ENCODE results near the gene NPTX2.

DNA sequence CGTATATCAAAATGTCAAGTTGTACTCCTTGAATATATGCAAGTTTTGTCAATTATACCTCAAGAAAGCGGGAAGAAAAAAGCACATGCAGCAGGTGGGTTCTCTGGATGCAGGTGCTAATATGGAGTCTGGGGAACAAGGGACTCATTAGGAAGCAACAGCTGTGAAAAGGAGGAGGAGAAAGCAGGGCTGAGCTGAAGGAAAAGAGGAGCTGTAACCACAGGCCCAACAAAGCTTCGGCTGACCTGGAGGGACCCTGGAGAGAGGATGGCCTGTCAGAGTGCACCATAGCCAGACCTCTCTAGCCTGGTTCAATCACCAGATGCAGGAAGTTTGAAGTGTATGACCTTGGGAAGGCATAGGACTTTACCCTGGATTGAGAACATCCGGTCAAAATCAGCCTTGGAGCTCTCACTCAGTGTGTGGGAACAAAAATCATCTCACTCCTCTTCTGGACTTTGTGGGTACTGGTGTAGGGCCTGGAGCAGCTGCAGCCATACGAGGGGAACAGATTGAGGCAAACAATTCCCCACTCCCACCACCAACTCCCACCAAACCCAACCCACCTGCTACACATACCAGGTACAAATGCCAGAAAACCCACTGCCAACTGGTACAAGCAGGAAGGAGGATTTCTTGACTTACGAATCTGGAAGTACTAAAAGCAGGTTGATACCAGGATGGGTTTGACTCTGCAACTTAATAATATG, 36.7 kb downstream of the NPTX2 start:
- TF ChIP-seq, protein P1, sequence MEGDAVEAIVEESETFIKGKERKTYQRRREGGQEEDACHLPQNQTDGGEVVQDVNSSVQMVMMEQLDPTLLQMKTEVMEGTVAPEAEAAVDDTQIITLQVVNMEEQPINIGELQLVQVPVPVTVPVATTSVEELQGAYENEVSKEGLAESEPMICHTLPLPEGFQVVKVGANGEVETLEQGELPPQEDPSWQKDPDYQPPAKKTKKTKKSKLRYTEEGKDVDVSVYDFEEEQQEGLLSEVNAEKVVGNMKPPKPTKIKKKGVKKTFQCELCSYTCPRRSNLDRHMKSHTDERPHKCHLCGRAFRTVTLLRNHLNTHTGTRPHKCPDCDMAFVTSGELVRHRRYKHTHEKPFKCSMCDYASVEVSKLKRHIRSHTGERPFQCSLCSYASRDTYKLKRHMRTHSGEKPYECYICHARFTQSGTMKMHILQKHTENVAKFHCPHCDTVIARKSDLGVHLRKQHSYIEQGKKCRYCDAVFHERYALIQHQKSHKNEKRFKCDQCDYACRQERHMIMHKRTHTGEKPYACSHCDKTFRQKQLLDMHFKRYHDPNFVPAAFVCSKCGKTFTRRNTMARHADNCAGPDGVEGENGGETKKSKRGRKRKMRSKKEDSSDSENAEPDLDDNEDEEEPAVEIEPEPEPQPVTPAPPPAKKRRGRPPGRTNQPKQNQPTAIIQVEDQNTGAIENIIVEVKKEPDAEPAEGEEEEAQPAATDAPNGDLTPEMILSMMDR (IDR thresholded peaks at IDR 0.05), result no peak
- no peak for TF ChIP-seq POLR2A (IDR thresholded peaks at IDR 0.05)
